Esophagus muscularis mucosa (tissue), 4 donors: ENCODE measurements around the gene GSDME.

Experiments used
- CTCF ChIP-seq, 3 experiments: fragments of 200-600 bp in 2 of 3; fragments of 450-650 bp in 1 of 3; sonication (generic) in 2 of 3; IDR thresholded peaks; one replicate each; pipeline ENCODE4 v1.5.1; 2017 to 2019; ENCODE audit warnings: antibody characterized with exemption in 3 of 3, mild to moderate bottlenecking in 2 of 3, moderate library complexity in 1 of 3
- EP300 ChIP-seq: sonication (generic); formaldehyde crosslinking; IDR thresholded peaks from one replicate; pipeline ENCODE4 v1.6.1; 2017; ENCODE audit warnings: antibody characterized with exemption
- POLR2A ChIP-seq: fragments of 450-650 bp; IDR thresholded peaks from one replicate; pipeline ENCODE4 v1.6.1; 2017; ENCODE audit warnings: antibody characterized with exemption, moderate library complexity, mild to moderate bottlenecking, low read depth
- POLR2AphosphoS5 ChIP-seq, 2 donors: sonication (generic); formaldehyde crosslinking; IDR thresholded peaks; one replicate each; pipeline ENCODE4 v1.6.1; 2017; ENCODE audit warnings: antibody characterized with exemption in 2 of 2

- TF ChIP-seq CTCF (IDR thresholded peaks at IDR 0.05), result no peak
- TF ChIP-seq POLR2A, result no peak
- TF ChIP-seq POLR2AphosphoS5 (IDR thresholded peaks at IDR 0.05), result no peak
- TF ChIP-seq EP300, result no peak
These were observed 45.0 kb upstream of the GSDME start for GRCh38 chr7:24802300-24802699.
